GM20431 (cell line): ENCODE data around the gene GCKR.

Experiments used
- in situ Hi-C: fragments of 300-500 bp; cut with MseI, MboI; formaldehyde crosslinking; loops from one replicate; pipeline ENCODE4 v1.15.0; 2020; ENCODE audit warnings: low sequenced_read_pairs; ENCODE audit not compliant: unreplicated experiment

GCKR gene

GRCh38 chr2:27571197-27571596 lies 74.6 kb downstream of the GCKR start:
- in situ Hi-C loops: no loop called here

- in situ Hi-C loops: no loop called here
Observed at GRCh38 chr2:27571681-27572080, 75.0 kb downstream of the GCKR start.

- in situ Hi-C loops: no loop called here
Observed at GRCh38 chr2:27572439-27572838, 75.8 kb downstream of the GCKR start.

- in situ Hi-C loops: no loop called here
Observed at GRCh38 chr2:27572998-27573429, 76.4 kb downstream of the GCKR start.
